NB4 (cell line): ENCODE data around the gene PRELID3B.

Source experiments
- DNase-seq: peaks from one replicate; pipeline ENCODE4 v3.0.0; 2010; ENCODE audit warnings: low read depth
- H3K4me3 ChIP-seq: one replicate; pipeline ENCODE4 v1.5.1; 2011; ENCODE audit warnings: mild to moderate bottlenecking, low read depth, low read length, moderate library complexity
- CTCF ChIP-seq: IDR thresholded peaks from one replicate; pipeline ENCODE4 v1.5.1; 2012; ENCODE audit warnings: low read depth, low read length
- MAX ChIP-seq: IDR thresholded peaks from 2 replicates; pipeline ENCODE4 v1.6.1; 2011; ENCODE audit warnings: low read depth, low read length
- MYC ChIP-seq: IDR thresholded peaks from 2 replicates; pipeline ENCODE4 v1.6.1; 2011; ENCODE audit warnings: low read depth, low read length
- POLR2A ChIP-seq: IDR thresholded peaks from 2 replicates; pipeline ENCODE4 v1.6.1; 2011; ENCODE audit warnings: mild to moderate bottlenecking; ENCODE audit not compliant: insufficient read length; ENCODE audit errors: extremely low read depth

Gene PRELID3B

GRCh38 chr20:59001068-59001448 lies 41.5 kb downstream of the PRELID3B start:
- no peak for TF ChIP-seq MYC
- TF ChIP-seq MAX: no peak
- TF ChIP-seq CTCF: no peak
- TF ChIP-seq POLR2A: no peak
- H3K4me3 ChIP-seq: no peak overlapping the region
- no peak for DNase-seq

GRCh38 chr20:59000326-59000725 lies 42.3 kb downstream of the PRELID3B start:
- no peak for DNase-seq
- TF ChIP-seq MAX (no peak), POLR2A (no peak), MYC (no peak), CTCF (no peak)

GRCh38 chr20:58998656-58999055 lies 43.9 kb downstream of the PRELID3B start:
- TF ChIP-seq POLR2A: no peak
- TF ChIP-seq MYC: no peak
- TF ChIP-seq CTCF: no peak
- no peak for TF ChIP-seq MAX
- no peak for DNase-seq

More at GRCh38 chr20:59000326-59000725, 42.3 kb downstream of the PRELID3B start:
- no peak overlapping the region for H3K4me3 ChIP-seq

GRCh38 chr20:58997141-58997770 lies 45.3 kb downstream of the PRELID3B start:
- DNase-seq: no peak
- TF ChIP-seq MAX (no peak), POLR2A (no peak), CTCF (no peak), MYC (no peak)
- H3K4me3 ChIP-seq: no peak overlapping the region

More at GRCh38 chr20:58998656-58999055, 43.9 kb downstream of the PRELID3B start:
- H3K4me3 ChIP-seq: no peak overlapping the region

- no peak overlapping the region for H3K4me3 ChIP-seq
- TF ChIP-seq MYC (no peak), CTCF (no peak), MAX (no peak), POLR2A (no peak)
- no peak for DNase-seq
These were observed 46.4 kb downstream of the PRELID3B start for GRCh38 chr20:58996226-58996611.
